Activated T-cell treated with anti-CD3 and anti-CD28 coated beads, Interleukin-2, amount 50 U/mL, for 1 hour (primary cell): ENCODE measurements around the gene LONP1.
"Not testable (repeated sequence)": the region's sequence is repeated elsewhere in the genome, so short reads cannot be mapped to it uniquely, and the experiment has no call there.

Source experiments
- DNase-seq: peaks from one replicate; pipeline ENCODE4 v3.0.0-alpha.2; 2020

LONP1 gene

GRCh38 chr19:5691822-5692722, 27.9 kb downstream of the LONP1 start:
- no peak for DNase-seq

- peak; percentile 57 for DNase-seq
Measured at GRCh38 chr19:5690955-5691821, 28.8 kb downstream of the LONP1 start.

GRCh38 chr19:5690125-5690954, 29.6 kb downstream of the LONP1 start, which contains the start of gene RPL36:
Gene RPL36, plus strand, starts transcription at chr19:5690295. Its CDS starts 213 bp downstream, at chr19:5690508.
- DNase-seq, result peak; percentile 100

GRCh38 chr19:5688262-5688881, 31.6 kb downstream of the LONP1 start:
- not testable (repeated sequence) for DNase-seq

GRCh38 chr19:5687360-5688198, 32.4 kb downstream of the LONP1 start:
- DNase-seq, result no peak

- DNase-seq, result peak; percentile 96
Measured at GRCh38 chr19:5686647-5687359, 33.1 kb downstream of the LONP1 start.

GRCh38 chr19:5686326-5686646, 33.7 kb downstream of the LONP1 start:
- no peak for DNase-seq

- no peak for DNase-seq
Measured at GRCh38 chr19:5684694-5685430, 35.1 kb downstream of the LONP1 start.

- no peak for DNase-seq
Measured at GRCh38 chr19:5683177-5683886, 36.6 kb downstream of the LONP1 start.

GRCh38 chr19:5682107-5682482, 37.9 kb downstream of the LONP1 start:
- no peak for DNase-seq

GRCh38 chr19:5681391-5682106, 38.4 kb downstream of the LONP1 start:
- DNase-seq, result no peak

GRCh38 chr19:5680437-5681368, 39.2 kb downstream of the LONP1 start, which contains the start of the genes HSD11B1L and MICOS13:
Gene HSD11B1L, plus strand, starts transcription at chr19:5681027. Its CDS starts 3,806 bp downstream, at chr19:5684833.
Gene MICOS13, minus strand, starts transcription at chr19:5680516. Its CDS starts 30 bp downstream, at chr19:5680486.
- DNase-seq, result peak; percentile 98

- DNase-seq, result peak; percentile 35
Measured at GRCh38 chr19:5680084-5680436, 39.9 kb downstream of the LONP1 start.

GRCh38 chr19:5679289-5680083, 40.5 kb downstream of the LONP1 start:
- DNase-seq, result no peak

GRCh38 chr19:5678071-5678718, 41.8 kb downstream of the LONP1 start:
- no peak for DNase-seq

- no peak for DNase-seq
Measured at GRCh38 chr19:5677580-5677979, 42.4 kb downstream of the LONP1 start.
